Bronchial epithelial cell (primary cell): ENCODE measurements around the gene BPI. TPM values are rescaled to one million over a fixed set of nuclear protein-coding genes. Genes with fewer than 3 reads are reported as not detected.

ENCODE experiments used
- DNase-seq: peaks from one replicate; pipeline ENCODE4 v3.0.0-alpha.2; 2010; ENCODE audit warnings: low read depth
- FAIRE-seq: peaks from 2 replicates; lab custom pipeline; 2011; peaks lifted over from hg19 to GRCh38; lab: Jason Lieb, UNC
- H3K27me3 ChIP-seq: 2 replicates; pipeline ENCODE4 v1.5.1; 2011; ENCODE audit warnings: low read length; ENCODE audit not compliant: control insufficient read depth, insufficient read depth
- H3K36me3 ChIP-seq: 2 replicates; pipeline ENCODE4 v1.5.1; 2011; ENCODE audit warnings: low read length; ENCODE audit not compliant: control insufficient read depth, insufficient read depth
- H3K4me3 ChIP-seq: 2 replicates; pipeline ENCODE4 v1.5.1; 2011; ENCODE audit warnings: mild to moderate bottlenecking, low read depth, low read length, control low read depth
- total RNA-seq: library from RNA; depleted of rRNA; stranded (reverse); fragments of >200 nt; gene quantifications from 2 replicates; pipeline ENCODE4 v1.2.1, GENCODE V29; 2014
- TF ChIP-seq, protein P1 (sequence below): IDR thresholded peaks from 2 replicates; pipeline ENCODE4 v1.5.1; 2011; ENCODE audit warnings: mild to moderate bottlenecking, moderate library complexity, low read length, control low read depth, inconsistent platforms; ENCODE audit not compliant: insufficient read depth, severe bottlenecking

Gene BPI
- total RNA-seq, 1 donor from 2014 or later = not detected

DNA sequence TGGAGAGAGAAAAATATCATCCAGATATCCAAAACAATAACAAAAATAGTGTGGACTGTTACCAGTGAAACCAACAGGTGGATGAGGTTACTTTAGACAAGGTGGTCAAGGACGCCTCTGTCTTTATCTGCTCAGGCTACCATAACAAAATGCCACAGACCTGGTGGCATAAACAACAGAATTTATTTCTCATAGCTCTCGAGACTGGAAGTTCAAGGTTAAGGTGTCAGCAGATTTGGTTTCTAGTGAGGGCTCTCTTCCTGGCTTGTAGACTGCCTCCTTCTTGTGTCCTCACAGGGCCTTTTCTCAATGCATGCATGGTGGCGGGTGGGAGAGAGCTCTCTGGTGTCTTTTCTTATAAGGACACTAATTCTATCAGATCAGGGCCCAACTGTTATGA is 21.2 kb downstream of the BPI start:
- no peak overlapping the region for H3K4me3 ChIP-seq
- no peak for DNase-seq
- no peaks in the 10 kb centered on the region for H3K36me3 ChIP-seq
- TF ChIP-seq, protein P1, sequence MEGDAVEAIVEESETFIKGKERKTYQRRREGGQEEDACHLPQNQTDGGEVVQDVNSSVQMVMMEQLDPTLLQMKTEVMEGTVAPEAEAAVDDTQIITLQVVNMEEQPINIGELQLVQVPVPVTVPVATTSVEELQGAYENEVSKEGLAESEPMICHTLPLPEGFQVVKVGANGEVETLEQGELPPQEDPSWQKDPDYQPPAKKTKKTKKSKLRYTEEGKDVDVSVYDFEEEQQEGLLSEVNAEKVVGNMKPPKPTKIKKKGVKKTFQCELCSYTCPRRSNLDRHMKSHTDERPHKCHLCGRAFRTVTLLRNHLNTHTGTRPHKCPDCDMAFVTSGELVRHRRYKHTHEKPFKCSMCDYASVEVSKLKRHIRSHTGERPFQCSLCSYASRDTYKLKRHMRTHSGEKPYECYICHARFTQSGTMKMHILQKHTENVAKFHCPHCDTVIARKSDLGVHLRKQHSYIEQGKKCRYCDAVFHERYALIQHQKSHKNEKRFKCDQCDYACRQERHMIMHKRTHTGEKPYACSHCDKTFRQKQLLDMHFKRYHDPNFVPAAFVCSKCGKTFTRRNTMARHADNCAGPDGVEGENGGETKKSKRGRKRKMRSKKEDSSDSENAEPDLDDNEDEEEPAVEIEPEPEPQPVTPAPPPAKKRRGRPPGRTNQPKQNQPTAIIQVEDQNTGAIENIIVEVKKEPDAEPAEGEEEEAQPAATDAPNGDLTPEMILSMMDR = no peak
- FAIRE-seq = no peak
- peaks cover 1% of the 10 kb centered on the region for H3K27me3 ChIP-seq

DNA sequence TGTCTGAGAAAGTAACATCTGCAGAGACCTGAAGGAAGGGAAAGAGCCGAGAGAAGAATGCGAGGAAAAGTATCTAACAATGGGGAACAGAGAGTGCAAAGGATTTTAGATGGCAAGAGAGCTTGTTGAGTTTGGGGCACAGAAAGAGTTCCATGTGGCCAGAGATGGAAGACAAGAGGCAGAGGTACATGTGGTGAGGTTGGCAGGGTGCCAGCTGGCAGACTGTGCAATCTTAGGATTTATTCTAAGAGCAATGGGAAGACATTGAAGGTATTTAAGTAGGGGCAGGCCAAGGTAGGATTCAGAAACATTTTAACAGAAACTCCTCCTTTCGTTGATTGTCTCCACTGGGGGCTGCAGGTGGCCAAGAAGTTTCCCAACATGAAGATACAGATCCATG is 21.9 kb downstream of the BPI start:
- TF ChIP-seq, protein P1 = no peak
- DNase-seq = no peak
- Histone ChIP-seq H3K4me3 (no peak overlapping the region), H3K27me3 (peaks cover 4% of the 10 kb centered on the region), H3K36me3 (no peaks in the 10 kb centered on the region)
- no peak for FAIRE-seq

DNA sequence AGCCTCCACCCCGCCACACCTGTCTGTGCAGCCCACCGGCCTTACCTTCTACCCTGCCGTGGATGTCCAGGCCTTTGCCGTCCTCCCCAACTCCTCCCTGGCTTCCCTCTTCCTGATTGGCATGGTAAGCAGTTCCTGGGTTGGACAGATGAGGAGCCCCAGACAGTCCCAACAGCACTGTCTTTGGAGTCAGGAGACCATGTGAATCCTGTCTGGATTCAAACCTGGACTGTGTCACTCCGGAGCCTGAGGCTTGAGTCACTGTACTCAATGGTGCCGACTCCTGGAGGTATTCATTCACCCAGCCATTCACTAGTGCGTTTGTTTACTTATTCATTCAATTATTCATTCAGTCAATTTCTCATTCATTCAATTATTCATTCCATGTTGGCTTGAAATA is 22.4 kb downstream of the BPI start:
- Histone ChIP-seq H3K4me3 (no peak overlapping the region), H3K36me3 (no peaks in the 10 kb centered on the region), H3K27me3 (peaks cover 4% of the 10 kb centered on the region)
- peak; percentile 24 for DNase-seq
- TF ChIP-seq, protein P1 = no peak
- no peak for FAIRE-seq

DNA sequence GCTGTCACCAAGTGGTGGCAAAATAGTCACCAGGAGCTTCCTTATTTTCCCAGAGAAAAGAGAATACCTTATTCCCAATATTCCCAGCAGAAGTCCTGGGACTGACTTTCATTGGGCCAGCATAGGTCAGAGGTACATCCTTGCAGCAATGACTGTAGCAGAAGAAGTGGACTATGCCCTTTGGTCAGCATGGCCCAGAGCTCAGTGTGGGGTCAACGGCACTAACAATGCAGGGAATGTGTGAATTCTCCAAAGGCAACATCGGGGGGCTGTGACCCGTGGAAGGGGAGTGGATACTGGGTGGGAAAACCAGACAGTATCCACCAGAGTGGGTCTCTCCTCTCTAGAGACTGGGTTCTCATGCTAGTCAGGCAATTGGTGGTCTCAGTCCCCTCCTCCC is 26.7 kb downstream of the BPI start:
- TF ChIP-seq, protein P1 = no peak
- FAIRE-seq = no peak
- Histone ChIP-seq H3K4me3 (no peak overlapping the region), H3K27me3 (peaks cover 5% of the 10 kb centered on the region), H3K36me3 (no peaks in the 10 kb centered on the region)
- DNase-seq = no peak

DNA sequence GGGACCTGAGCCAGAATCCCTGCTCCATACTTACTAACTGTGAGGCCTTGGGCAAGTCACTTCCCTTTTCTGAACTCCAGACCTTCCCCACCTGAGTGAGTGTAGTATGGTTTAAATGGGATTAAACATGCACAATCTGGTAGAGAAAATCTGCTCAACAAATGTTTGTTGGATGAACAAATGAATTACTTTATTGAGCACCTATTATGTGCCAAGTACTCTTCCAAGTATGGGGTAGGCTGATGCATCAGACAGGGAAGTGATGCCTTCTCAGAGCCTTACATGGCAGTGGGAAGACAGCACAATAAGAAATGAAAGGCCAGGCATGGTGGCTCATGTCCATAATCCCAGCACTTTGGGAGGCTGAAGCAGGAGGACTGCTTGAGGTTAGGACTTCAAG is 27.3 kb downstream of the BPI start:
- TF ChIP-seq, protein P1 = no peak
- H3K4me3 ChIP-seq = no peak overlapping the region

DNA sequence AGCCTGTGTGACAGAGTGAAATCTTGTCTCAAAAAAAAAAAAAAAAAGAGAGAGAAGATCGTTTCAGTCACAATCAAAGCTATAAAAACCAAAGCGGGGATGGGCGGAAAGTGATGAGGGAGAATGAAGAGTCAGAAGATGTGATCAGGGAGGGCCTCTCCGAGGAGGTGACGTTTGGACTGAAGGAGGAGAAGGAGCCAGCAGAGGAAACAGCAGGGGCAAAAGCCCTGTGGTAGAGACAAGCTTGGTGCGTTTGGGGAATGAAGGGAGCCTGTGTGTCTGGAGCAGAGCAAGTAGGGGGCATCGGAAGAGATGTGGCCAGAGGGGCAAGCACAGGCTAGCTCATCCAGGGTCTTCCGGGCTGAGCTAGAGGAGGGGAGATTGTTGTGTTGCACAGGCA is 27.9 kb downstream of the BPI start:
- FAIRE-seq (no peak), DNase-seq (no peak)
- Histone ChIP-seq H3K27me3 (peaks cover 5% of the 10 kb centered on the region), H3K36me3 (no peaks in the 10 kb centered on the region), H3K4me3 (no peak overlapping the region)
- TF ChIP-seq, protein P1 = no peak

More for the DNA sequence above, 27.3 kb downstream of the BPI start:
- FAIRE-seq (no peak), DNase-seq (no peak)
- H3K36me3 ChIP-seq = no peaks in the 10 kb centered on the region
- H3K27me3 ChIP-seq = peaks cover 5% of the 10 kb centered on the region
